ENCODE results near the gene RBM33.
"Not testable (repeated sequence)": the region's sequence is repeated elsewhere in the genome, so short reads cannot be mapped to it uniquely, and the experiment has no call there.

Gene RBM33

DNA sequence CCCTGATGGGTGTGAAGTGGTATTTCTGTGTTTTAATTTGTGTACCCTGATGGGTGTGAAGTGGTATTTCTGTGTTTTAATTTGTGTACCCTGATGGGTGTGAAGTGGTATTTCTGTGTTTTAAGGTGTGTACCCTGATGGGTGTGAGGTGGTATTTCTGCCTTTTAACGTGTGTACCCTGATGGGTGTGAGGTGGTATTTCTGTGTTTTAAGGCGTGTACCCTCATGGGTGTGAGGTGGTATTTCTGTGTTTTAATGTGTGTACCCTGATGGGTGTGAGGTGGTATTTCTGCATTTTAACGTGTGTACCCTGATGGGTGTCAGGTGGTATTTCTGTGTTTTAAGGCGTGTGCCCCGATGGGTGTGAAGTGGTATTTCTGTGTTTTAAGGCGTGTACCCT is 29.4 kb upstream of the RBM33 start:
- not testable (repeated sequence) for ATAC-seq, H3K4me1 Mint-ChIP-seq, H3K4me3 Mint-ChIP-seq, DNase-seq
- Mint-ChIP-seq H3K9me3 (peaks cover 16 to 23% of the 10 kb centered on the region in 2 donors), H3K27ac (peak overlapping the region in 1 of 2 donors; percentile 15), H3K27me3 (peaks cover 13% of the 10 kb centered on the region)

- no peaks in the 10 kb centered on the region for H3K27me3 Mint-ChIP-seq
- ATAC-seq (no peak), DNase-seq (no peak)
- no peaks in the 10 kb centered on the region for H3K4me1 Mint-ChIP-seq
- peaks cover 16 to 23% of the 10 kb centered on the region in 2 donors for H3K9me3 Mint-ChIP-seq
- H3K27ac Mint-ChIP-seq: peak overlapping the region in 1 of 2 donors; percentile 84
- H3K4me3 Mint-ChIP-seq: no peak overlapping the region
Observed at GRCh38 chr7:155618708-155619633, 25.5 kb upstream of the RBM33 start.

GRCh38 chr7:155619634-155620271 is 24.7 kb upstream of the RBM33 start:
- H3K9me3 Mint-ChIP-seq: peaks cover 16 to 21% of the 10 kb centered on the region in 2 donors
- DNase-seq (no peak), ATAC-seq (no peak)
- H3K4me1 Mint-ChIP-seq: no peaks in the 10 kb centered on the region
- no peaks in the 10 kb centered on the region for H3K27me3 Mint-ChIP-seq
- no peak overlapping the region for H3K27ac Mint-ChIP-seq
- H3K4me3 Mint-ChIP-seq: no peak overlapping the region

- H3K27me3 Mint-ChIP-seq: no peaks in the 10 kb centered on the region
- ATAC-seq: no peak
- peaks cover 8 to 14% of the 10 kb centered on the region in 2 donors for H3K9me3 Mint-ChIP-seq
Observed at GRCh38 chr7:155620497-155620896, 24.0 kb upstream of the RBM33 start.

GRCh38 chr7:155621418-155621980 is 23.0 kb upstream of the RBM33 start:
- ATAC-seq (no peak), DNase-seq (no peak)
- Mint-ChIP-seq H3K4me3 (no peak overlapping the region), H3K4me1 (no peaks in the 10 kb centered on the region), H3K27ac (no peak overlapping the region), H3K9me3 (peaks cover 8% of the 10 kb centered on the region in 2 donors), H3K27me3 (no peaks in the 10 kb centered on the region)

More at GRCh38 chr7:155620497-155620896, 24.0 kb upstream of the RBM33 start:
- DNase-seq: no peak
- Mint-ChIP-seq H3K4me1 (no peaks in the 10 kb centered on the region), H3K4me3 (no peak overlapping the region), H3K27ac (no peak overlapping the region)

- Mint-ChIP-seq H3K27ac (no peak overlapping the region), H3K4me3 (no peak overlapping the region)
- no peak for DNase-seq
Observed at GRCh38 chr7:155624412-155624811, 20.0 kb upstream of the RBM33 start.

GRCh38 chr7:155625557-155625956 is 18.9 kb upstream of the RBM33 start:
- no peak overlapping the region for H3K4me3 Mint-ChIP-seq
- DNase-seq (no peak), ATAC-seq (no peak)
- H3K27ac Mint-ChIP-seq: no peak overlapping the region
- H3K27me3 Mint-ChIP-seq: no peaks in the 10 kb centered on the region
- H3K9me3 Mint-ChIP-seq: peaks cover 15 to 17% of the 10 kb centered on the region in 2 donors
- H3K4me1 Mint-ChIP-seq: peaks cover 7% of the 10 kb centered on the region

More at GRCh38 chr7:155624412-155624811, 20.0 kb upstream of the RBM33 start:
- Mint-ChIP-seq H3K27me3 (no peaks in the 10 kb centered on the region), H3K4me1 (no peaks in the 10 kb centered on the region), H3K9me3 (peaks cover 6 to 8% of the 10 kb centered on the region in 2 donors)
- no peak for ATAC-seq

DNA sequence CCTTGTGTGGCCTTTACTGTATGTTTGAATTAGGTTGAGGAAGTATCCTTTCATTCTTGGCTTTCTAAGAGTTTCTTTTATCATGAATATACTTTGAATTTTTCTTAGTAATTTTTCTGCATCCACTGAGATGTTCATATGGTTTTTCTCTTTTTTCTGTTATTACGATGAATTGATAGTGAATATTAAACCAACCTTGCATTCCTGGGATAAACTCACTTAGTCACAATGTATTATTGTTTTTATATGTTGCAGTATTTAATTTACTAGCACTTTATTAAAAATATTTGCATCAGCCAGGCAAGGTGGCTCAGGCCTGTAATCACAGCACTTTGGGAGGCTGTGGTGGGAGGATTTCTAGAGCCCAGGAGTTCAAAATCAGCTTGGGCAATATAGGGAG is 15.3 kb upstream of the RBM33 start:
- Mint-ChIP-seq H3K9me3 (peaks cover 26 to 41% of the 10 kb centered on the region in 2 donors), H3K27ac (no peak overlapping the region)
- ATAC-seq: no peak

GRCh38 chr7:155631155-155631554 is 13.3 kb upstream of the RBM33 start:
- Mint-ChIP-seq H3K9me3 (peaks cover 27 to 49% of the 10 kb centered on the region in 2 donors), H3K27me3 (peaks cover 6% of the 10 kb centered on the region), H3K27ac (no peak overlapping the region), H3K4me3 (no peak overlapping the region), H3K4me1 (peaks cover 7% of the 10 kb centered on the region)
- ATAC-seq (no peak), DNase-seq (no peak)

More for the DNA sequence above, 15.3 kb upstream of the RBM33 start:
- no peak overlapping the region for H3K4me3 Mint-ChIP-seq
- no peak for DNase-seq
- peaks cover 7% of the 10 kb centered on the region for H3K4me1 Mint-ChIP-seq
- no peaks in the 10 kb centered on the region for H3K27me3 Mint-ChIP-seq

DNA sequence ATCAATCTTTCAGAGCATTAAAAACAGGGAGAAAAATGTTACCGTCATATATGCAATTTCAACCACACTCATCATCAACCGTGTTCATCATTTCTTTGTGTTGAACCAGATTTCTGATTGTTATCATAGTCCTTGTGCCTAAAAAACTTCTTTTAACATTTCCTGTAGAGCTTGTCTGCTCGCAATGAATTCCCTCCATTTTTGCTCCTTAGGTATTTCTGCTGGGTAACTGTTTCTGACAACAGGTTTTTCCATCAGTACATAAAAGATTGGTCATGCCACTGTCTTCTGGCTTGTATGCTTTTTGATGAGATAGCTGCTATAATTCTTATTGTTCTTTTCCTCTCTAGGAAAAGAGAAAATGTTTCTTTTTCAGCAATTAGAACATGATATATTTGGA is 8.6 kb upstream of the RBM33 start:
- no peak overlapping the region for H3K27ac Mint-ChIP-seq
- H3K4me3 Mint-ChIP-seq: no peak overlapping the region
- no peak for DNase-seq
- ATAC-seq: no peak
- H3K9me3 Mint-ChIP-seq: peaks cover 15 to 58% of the 10 kb centered on the region in 2 donors
- H3K27me3 Mint-ChIP-seq: peaks cover 31% of the 10 kb centered on the region
- no peaks in the 10 kb centered on the region for H3K4me1 Mint-ChIP-seq

DNA sequence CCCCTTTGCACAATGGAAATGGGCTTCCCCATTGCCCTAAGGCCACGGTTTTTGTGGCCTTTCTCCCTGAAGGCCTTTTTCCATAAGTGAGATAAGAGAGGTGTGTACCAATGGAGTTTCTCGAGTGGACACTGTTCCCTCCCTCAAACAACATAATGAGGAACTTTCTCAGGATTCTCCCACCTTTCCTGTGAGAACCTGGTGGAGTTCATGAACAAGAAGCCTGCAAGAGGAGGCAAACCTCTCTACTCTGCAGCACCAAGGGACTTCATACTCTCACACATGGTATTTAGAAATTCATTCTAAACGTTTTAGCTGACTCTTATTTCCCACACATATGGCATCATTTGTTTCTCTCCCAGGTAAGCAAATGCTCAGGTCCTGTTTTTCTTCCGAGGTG is 7.3 kb upstream of the RBM33 start:
- Mint-ChIP-seq H3K4me1 (no peaks in the 10 kb centered on the region), H3K9me3 (peaks cover 15 to 49% of the 10 kb centered on the region in 2 donors)
- no peak for ATAC-seq

GRCh38 chr7:155638366-155638765 is 6.1 kb upstream of the RBM33 start:
- DNase-seq (no peak), ATAC-seq (no peak)
- H3K9me3 Mint-ChIP-seq: peaks cover 12 to 40% of the 10 kb centered on the region in 2 donors
- H3K27ac Mint-ChIP-seq: no peak overlapping the region
- peaks cover 3% of the 10 kb centered on the region for H3K4me1 Mint-ChIP-seq
- H3K27me3 Mint-ChIP-seq: peaks cover 31% of the 10 kb centered on the region
- no peak overlapping the region for H3K4me3 Mint-ChIP-seq

More for the DNA sequence above, 7.3 kb upstream of the RBM33 start:
- no peak overlapping the region for H3K27ac Mint-ChIP-seq
- DNase-seq: no peak
- H3K4me3 Mint-ChIP-seq: no peak overlapping the region
- peaks cover 31% of the 10 kb centered on the region for H3K27me3 Mint-ChIP-seq

DNA sequence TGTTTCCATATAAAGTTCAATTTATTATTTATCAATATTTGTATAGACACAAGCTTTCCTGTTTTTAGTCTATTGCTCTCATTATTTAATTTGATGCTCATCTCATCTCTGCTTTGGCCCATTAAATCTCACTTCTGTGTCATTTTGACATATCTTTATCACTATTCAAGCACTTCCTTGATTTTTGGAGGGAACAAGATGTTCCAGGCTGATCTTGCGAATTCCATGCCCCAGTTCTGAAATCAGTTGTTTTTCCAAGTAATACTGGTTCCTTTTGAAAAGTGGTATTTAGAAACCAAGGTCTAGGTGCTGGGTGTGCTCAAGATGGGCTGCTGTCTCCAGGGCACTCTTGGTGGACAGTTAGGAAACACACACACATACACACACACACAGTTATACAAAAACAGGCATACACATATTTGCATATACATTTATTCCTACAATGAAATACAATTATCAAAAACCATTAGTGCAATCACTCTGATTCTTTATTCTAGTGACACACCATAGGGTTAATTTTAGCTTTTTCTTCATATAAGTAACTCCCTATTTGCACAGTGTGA is 4.4 kb upstream of the RBM33 start:
- Mint-ChIP-seq H3K9me3 (peaks cover 7 to 32% of the 10 kb centered on the region in 2 donors), H3K27me3 (peaks cover 31% of the 10 kb centered on the region), H3K4me1 (peaks cover 10% of the 10 kb centered on the region), H3K27ac (no peak overlapping the region), H3K4me3 (no peak overlapping the region)
- DNase-seq (no peak), ATAC-seq (no peak)

- peaks cover 15% of the 10 kb centered on the region for H3K4me1 Mint-ChIP-seq
- DNase-seq (no peak), ATAC-seq (no peak)
- H3K4me3 Mint-ChIP-seq: no peak overlapping the region
- peak overlapping the region in 1 of 2 donors; percentile 42 for H3K27ac Mint-ChIP-seq
- H3K27me3 Mint-ChIP-seq: peaks cover 31% of the 10 kb centered on the region
- H3K9me3 Mint-ChIP-seq: peaks cover 7 to 32% of the 10 kb centered on the region in 2 donors
Observed at GRCh38 chr7:155640629-155641028, 3.8 kb upstream of the RBM33 start.

- Mint-ChIP-seq H3K9me3 (peaks cover 3 to 9% of the 10 kb centered on the region in 2 donors), H3K27ac (peak overlapping the region; percentile 98 to 99), H3K4me1 (peaks cover 43% of the 10 kb centered on the region), H3K4me3 (peak overlapping the region; percentile 90 to 94), H3K27me3 (peaks cover under 1% of the 10 kb centered on the region)
- ATAC-seq (peak; percentile 22), DNase-seq (no peak)
Observed at GRCh38 chr7:155643804-155644177, 670 bp upstream of the RBM33 start.

All from stimulated activated naive CD8-positive, alpha-beta T cell treated with anti-CD3 and anti-CD28 coated beads, Interleukin-15, amount 100 ng/mL, for 72 hours (primary cell).